Measurements from ENCODE around the gene ZMAT3.

Gene ZMAT3

DNA sequence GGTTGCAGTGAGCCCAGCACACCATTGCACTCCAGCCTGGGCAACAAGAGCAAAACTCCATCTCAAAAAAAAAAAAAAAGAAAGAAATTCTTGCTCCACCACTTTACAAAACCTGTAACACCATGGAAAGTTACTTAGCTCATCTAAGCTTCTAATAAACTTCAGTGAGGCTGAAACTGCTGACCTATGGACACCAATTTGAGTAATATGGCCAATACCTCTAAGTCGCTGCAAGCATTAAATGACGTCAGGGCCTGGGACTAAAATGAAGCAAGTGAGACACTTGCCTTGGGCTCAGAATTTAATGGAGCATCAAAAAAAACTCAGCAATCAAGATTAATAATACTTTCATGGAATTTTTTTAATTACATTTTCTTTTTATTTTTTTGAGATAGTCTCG, 42.5 kb downstream of the ZMAT3 start:
- POLR2A ChIA-PET: no interaction called here

GRCh38 chr3:179028408-179028807, 43.2 kb downstream of the ZMAT3 start:
- CTCF ChIA-PET: interaction anchor here (0.6 to 5.2 kb wide), 8 partner anchors 9 to 288 kb away, joined by 3 to 60 read pairs (median 4); no protein-coding TSS in a partner anchor
- TF ChIP-seq CTCF (IDR thresholded peaks at IDR 0.05; ENCODE audit: insufficient read depth, low read length, missing control alignments): no peak
- no peak for DNase-seq (ENCODE audit: low read depth, low spot score)
- H3K4me3 ChIP-seq (ENCODE audit: low read depth, low read length): no peak overlapping the region
- POLR2A ChIA-PET: no interaction called here

More for the DNA sequence above, 42.5 kb downstream of the ZMAT3 start:
- no peak for DNase-seq (ENCODE audit: low read depth, low spot score)
- TF ChIP-seq CTCF (IDR thresholded peaks at IDR 0.05; ENCODE audit: insufficient read depth, low read length, missing control alignments): no peak
- CTCF ChIA-PET: interaction anchor here (0.6 to 5.2 kb wide), 6 partner anchors 8 to 287 kb away, joined by 3 to 60 read pairs (median 6); no protein-coding TSS in a partner anchor
- no peak overlapping the region for H3K4me3 ChIP-seq (ENCODE audit: low read depth, low read length)

- H3K4me3 ChIP-seq (ENCODE audit: low read depth, low read length): no peak overlapping the region
- ChIA-PET POLR2A (no interaction called here), CTCF (interaction anchor here (1.1 to 5.2 kb wide), 8 partner anchors 10 to 294 kb away, joined by 3 to 60 read pairs (median 6); no protein-coding TSS in a partner anchor)
- no peak for DNase-seq (ENCODE audit: low read depth, low spot score)
- no peak for TF ChIP-seq CTCF (IDR thresholded peaks at IDR 0.05; ENCODE audit: insufficient read depth, low read length, missing control alignments)
These were observed 44.2 kb downstream of the ZMAT3 start for GRCh38 chr3:179027326-179027900.

GRCh38 chr3:179026636-179027035, 45.0 kb downstream of the ZMAT3 start:
- ChIA-PET POLR2A (interaction anchor here (1.3 kb wide), 1 partner anchor 10 kb away, joined by 3 read pairs; no protein-coding TSS in a partner anchor), CTCF (interaction anchor here (0.6 to 5.2 kb wide), 6 partner anchors 10 to 295 kb away, joined by 3 to 60 read pairs (median 6); no protein-coding TSS in a partner anchor)
- no peak for DNase-seq (ENCODE audit: low read depth, low spot score)

GRCh38 chr3:179021119-179021903, 50.3 kb downstream of the ZMAT3 start:
- no peak for TF ChIP-seq CTCF (IDR thresholded peaks at IDR 0.05; ENCODE audit: insufficient read depth, low read length, missing control alignments)
- CTCF ChIA-PET: interaction anchor here (1.0 to 4.2 kb wide), 4 partner anchors 62 to 300 kb away, joined by 3 to 33 read pairs (median 8); no protein-coding TSS in a partner anchor
- POLR2A ChIA-PET: no interaction called here
- no peak overlapping the region for H3K4me3 ChIP-seq (ENCODE audit: low read depth, low read length)
- DNase-seq (ENCODE audit: low read depth, low spot score): no peak

More at GRCh38 chr3:179026636-179027035, 45.0 kb downstream of the ZMAT3 start:
- H3K4me3 ChIP-seq (ENCODE audit: low read depth, low read length): no peak overlapping the region
- TF ChIP-seq CTCF (IDR thresholded peaks at IDR 0.05; ENCODE audit: insufficient read depth, low read length, missing control alignments): no peak

GRCh38 chr3:179020112-179020511, 51.5 kb downstream of the ZMAT3 start:
- ChIA-PET CTCF (interaction anchor here (1.0 to 4.2 kb wide), 8 partner anchors 8 to 305 kb away, joined by 3 to 33 read pairs (median 4); no protein-coding TSS in a partner anchor), POLR2A (no interaction called here)
- TF ChIP-seq CTCF (IDR thresholded peaks at IDR 0.05; ENCODE audit: insufficient read depth, low read length, missing control alignments): no peak
- no peak overlapping the region for H3K4me3 ChIP-seq (ENCODE audit: low read depth, low read length)
- DNase-seq (ENCODE audit: low read depth, low spot score): no peak
